ENCODE measurements around the gene HSF2.
"Not testable (repeated sequence)": the region's sequence is repeated elsewhere in the genome, so short reads cannot be mapped to it uniquely, and the experiment has no call there.

The HSF2 gene

GRCh38 chr6:122458087-122458486, 58.6 kb downstream of the HSF2 start:
- DNase-seq: no peak

GRCh38 chr6:122459240-122459639, 59.8 kb downstream of the HSF2 start:
- DNase-seq: peak; percentile 14

DNA sequence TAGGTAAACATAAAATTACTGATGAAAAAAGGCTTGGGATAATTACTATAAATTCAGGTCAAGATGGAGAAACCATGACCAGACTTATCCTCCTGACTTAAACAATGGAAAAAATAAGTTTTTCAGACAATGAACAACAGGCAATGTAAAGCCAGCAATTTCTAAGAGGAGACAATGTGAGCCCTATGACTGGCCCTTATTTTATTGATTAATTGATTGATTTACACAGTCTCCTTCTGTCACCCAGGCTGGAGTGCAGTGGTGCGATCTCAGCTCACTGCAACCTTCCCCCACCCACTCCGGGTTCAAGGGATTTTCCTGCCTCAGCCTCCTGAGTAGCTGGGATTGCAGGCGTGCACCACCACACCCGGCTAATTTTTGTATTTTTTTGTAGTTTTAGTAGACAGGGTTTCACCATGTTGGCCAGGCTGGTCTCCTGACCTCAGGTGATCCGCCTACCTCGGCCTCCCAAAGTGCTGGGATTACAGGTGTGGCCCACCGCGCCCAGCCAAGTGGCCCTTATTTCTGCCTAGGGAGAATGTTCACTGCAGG, 60.5 kb downstream of the HSF2 start:
- not testable (repeated sequence) for DNase-seq

DNA sequence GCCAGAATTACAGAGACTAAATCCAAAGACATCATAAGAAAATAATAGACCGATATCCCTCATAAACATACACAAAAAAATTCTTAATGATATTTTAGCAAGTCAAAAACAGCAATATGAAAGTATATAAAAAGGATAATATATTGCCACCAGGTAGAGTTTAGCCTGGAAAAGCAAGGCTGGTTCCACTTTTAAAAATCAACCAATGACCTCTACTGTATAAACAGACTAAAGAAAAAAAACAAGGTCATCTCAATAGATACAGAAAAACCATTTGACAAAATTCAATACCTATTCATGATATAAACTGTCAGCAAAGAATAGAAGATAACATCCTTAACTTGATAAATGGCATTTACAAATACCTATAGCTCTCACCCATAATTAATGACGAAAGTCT, 62.4 kb downstream of the HSF2 start:
- DNase-seq: no peak

DNA sequence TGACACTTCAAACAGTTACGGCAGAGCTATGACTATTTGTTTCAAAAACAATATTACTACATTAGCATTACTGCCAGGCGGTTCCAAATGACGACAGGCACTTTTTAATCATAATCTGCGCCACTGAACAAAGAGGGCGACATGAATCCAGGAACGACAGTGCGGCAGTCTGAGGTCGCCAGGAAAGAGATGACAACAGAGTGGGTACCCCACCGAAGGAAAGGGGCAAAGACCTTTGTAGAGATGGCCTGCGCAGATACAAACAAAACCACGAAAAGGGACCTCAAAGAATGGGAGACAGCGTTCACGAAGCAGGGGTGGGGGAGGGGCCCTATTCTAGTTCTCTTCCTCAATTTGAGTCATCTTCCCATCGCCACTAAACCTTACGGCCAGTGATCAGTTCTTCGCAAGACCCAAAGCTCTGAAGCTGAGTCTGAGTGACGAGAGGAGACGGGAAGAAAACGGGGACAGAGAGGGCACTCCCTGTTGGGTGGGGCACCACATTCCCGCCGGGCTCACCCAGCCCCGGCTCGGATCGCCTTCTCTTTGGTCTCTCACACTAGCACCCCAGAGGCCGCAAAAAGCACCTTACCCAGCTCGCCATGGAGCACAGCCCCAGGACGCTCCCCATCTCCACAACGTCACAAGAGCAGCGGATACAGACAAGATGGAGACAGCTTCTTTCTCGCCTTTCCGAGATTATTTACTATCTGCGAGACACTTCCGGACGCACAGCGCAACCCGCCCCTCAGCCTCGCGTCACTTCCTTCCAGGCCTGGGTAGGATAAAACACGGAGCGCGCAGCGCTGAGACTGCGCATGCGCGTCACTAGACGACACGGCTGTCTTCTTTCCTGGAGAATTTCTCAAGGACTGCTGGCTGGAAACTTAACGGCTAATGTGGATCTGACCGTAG, 71.9 kb downstream of the HSF2 start, which contains the start of gene SERINC1:
TSS of gene SERINC1 (minus strand) at position 701 of the 915 bp plus-strand sequence. CDS start at position 631, 70 bp downstream.
- peak; percentile 98 for DNase-seq

DNA sequence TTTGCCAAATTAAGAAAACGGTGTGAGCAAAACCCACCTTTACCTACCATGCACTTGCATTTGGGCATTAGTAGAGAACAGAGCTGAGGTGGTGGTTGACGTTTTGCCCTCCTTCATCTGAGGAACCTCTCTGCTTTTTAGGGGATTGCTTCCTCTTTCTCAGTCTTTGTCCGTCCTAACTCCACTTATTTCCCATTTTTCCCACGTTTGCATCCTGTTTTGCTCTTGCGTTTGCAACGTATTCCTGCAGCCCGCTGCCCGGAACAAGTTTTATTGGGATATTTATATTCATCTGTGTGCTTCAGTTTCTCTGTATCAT, 72.5 kb downstream of the HSF2 start:
- DNase-seq: no peak

DNA sequence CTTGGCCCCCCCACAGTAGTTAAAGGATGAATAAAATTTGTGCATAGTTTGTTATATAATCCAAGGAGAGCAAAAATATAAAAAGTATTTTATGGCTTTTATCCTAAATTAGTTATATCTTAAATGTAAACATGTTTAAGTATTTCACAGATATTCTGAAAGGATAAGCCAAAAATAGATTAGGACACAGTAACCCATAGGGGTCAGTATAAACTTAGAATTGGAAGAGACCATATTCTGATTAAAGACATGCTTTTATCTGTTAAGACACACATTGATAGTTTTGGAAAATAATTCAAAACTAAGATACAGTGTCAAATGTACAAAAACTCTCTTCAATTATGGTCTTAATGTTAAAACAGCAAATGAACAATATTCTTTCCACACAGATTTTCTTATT, 76.7 kb downstream of the HSF2 start:
- DNase-seq: peak; percentile 28

- DNase-seq: no peak
Observed at GRCh38 chr6:122482750-122483080, 83.3 kb downstream of the HSF2 start.
